Activated CD4-positive, alpha-beta memory T cell treated with anti-CD3 and anti-CD28 coated beads, Interleukin-2, amount 10 ng/mL, durations not matched to agents 7 days and 5 days (primary cell): ENCODE results near the gene TTYH2. TPM values are rescaled to one million over a fixed set of nuclear protein-coding genes. Genes with fewer than 3 reads are reported as not detected.

Experiments
- total RNA-seq, 2 experiments: library from RNA; stranded (reverse); gene quantifications; one replicate each; pipeline ENCODE4 v1.2.3, GENCODE V29; 2021

The TTYH2 gene
- total RNA-seq, 2 experiments from 2014 or later = 23.8 to 25.6 TPM

Other genes starting within 250 kb of the TTYH2 start
- gene RPL38, start 9.9 kb upstream of the TTYH2 start, total RNA-seq = 1,000 to 10,000 TPM; 1,064 to 1,066 TPM
- gene DNAI2, start 60.7 kb downstream of the TTYH2 start, total RNA-seq = 1 to 10 TPM; 2.5 to 3.1 TPM
- gene KIF19, start 112.7 kb downstream of the TTYH2 start, total RNA-seq = 1 to 10 TPM; 3.5 to 3.8 TPM
- under 1 TPM in 1 of 2 experiments, not detected in 1; 0.18 TPM for gene BTBD17, start 148.3 kb downstream of the TTYH2 start, total RNA-seq
- gene GPR142, start 153.9 kb downstream of the TTYH2 start, total RNA-seq = under 1 TPM in 1 of 2 experiments, not detected in 1; 0.15 TPM
- 1 to 10 TPM in 1 of 2 experiments, under 1 TPM in 1; 0.68 to 1.2 TPM for gene GPRC5C, start 218.5 kb downstream of the TTYH2 start, total RNA-seq